Skeletal muscle tissue (tissue), 4 donors: Measurements from ENCODE around the gene DYNC1H1. TPM values are rescaled to one million over a fixed set of nuclear protein-coding genes. Genes with fewer than 3 reads are reported as not detected.

Experiments used
- H3K27ac ChIP-seq: one replicate; pipeline ENCODE4 v1.7.0; 2013; ENCODE audit warnings: mild to moderate bottlenecking, low read depth, low read length, inconsistent platforms
- H3K27me3 ChIP-seq, 3 donors: one replicate each; pipeline ENCODE4 v1.7.0; 2013; ENCODE audit warnings: low read length in 3 of 3; ENCODE audit not compliant: control insufficient read depth in 3 of 3, insufficient read depth in 3 of 3
- H3K36me3 ChIP-seq, 3 donors: one replicate each; pipeline ENCODE4 v1.7.0; 2013; ENCODE audit warnings: low read length in 3 of 3; ENCODE audit not compliant: control insufficient read depth in 3 of 3, insufficient read depth in 3 of 3
- H3K4me1 ChIP-seq, 3 donors: one replicate each; pipeline ENCODE4 v1.7.0; 2013; ENCODE audit warnings: low read length in 3 of 3, mild to moderate bottlenecking in 3 of 3; ENCODE audit not compliant: control insufficient read depth in 3 of 3, insufficient read depth in 3 of 3
- H3K4me3 ChIP-seq, 3 donors: one replicate each; pipeline ENCODE4 v1.7.0; 2013; ENCODE audit warnings: low read length in 3 of 3
- H3K9ac ChIP-seq, 3 donors: one replicate each; pipeline ENCODE4 v1.7.0; 2013; ENCODE audit warnings: low read length in 3 of 3, mild to moderate bottlenecking in 3 of 3, moderate library complexity in 2 of 3, low read depth in 1 of 3
- H3K9me3 ChIP-seq, 3 donors: one replicate each; pipeline ENCODE4 v1.7.0; 2013; ENCODE audit warnings: low read length in 3 of 3; ENCODE audit not compliant: control insufficient read depth in 3 of 3
- total RNA-seq: library from RNA; depleted of rRNA; stranded (reverse); fragments of >200 nt; gene quantifications from one replicate; pipeline ENCODE4 v1.2.3, GENCODE V29; 2014
- donor health status: Osteomylitis.

Gene DYNC1H1
- total RNA-seq, 1 donor from 2014 or later: 211 TPM

DNA sequence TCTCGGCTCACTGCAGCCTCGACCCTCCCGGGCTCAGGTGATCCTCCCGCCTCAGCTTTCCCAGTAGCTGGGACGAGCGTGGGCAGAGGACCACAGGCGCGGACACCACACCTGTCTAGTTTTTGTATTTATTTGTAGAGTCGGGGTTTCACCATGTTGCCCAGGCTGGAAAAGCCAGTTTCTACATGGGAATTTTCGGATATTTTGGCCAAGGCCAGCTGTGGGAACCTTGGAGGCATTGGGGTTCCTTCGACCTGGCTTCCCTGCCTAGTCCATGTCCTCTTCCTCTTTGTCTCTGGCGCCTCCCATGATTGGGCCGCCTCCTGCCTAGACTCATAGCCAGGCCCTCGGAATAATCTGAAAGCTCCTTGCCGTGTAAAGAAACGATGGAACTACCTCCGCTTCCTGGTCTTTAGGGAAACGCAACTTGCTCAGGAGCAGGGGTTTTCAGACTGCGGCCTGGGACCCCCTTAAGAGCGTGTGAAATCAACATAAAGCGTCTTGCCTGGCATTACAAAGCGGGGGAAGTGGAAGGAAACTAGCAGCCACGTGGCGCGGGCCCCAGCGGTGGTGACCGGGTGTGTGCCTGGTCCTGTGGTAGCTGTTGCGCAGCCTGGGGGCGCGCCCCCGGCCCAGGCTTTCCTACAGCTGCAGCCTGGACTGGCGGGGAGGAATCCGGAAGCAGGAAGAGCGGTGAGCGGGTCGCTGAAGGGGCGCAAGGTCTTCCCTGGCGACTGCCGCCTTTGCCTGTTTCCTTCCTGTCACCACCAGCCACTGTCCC is 123.8 kb downstream of the DYNC1H1 start:
- Histone ChIP-seq H3K4me1 (peaks cover 19 to 32% (median 21%) of the 10 kb centered on the region in 3 donors), H3K27ac (peak overlapping the region; percentile 96), H3K9ac (peak overlapping the region; percentile 57 to 96 (median 93)), H3K9me3 (no peaks in the 10 kb centered on the region), H3K27me3 (no peaks in the 10 kb centered on the region), H3K36me3 (peaks cover 21 to 29% (median 24%) of the 10 kb centered on the region in 3 donors), H3K4me3 (peak overlapping the region; percentile 79 to 86 (median 80))

DNA sequence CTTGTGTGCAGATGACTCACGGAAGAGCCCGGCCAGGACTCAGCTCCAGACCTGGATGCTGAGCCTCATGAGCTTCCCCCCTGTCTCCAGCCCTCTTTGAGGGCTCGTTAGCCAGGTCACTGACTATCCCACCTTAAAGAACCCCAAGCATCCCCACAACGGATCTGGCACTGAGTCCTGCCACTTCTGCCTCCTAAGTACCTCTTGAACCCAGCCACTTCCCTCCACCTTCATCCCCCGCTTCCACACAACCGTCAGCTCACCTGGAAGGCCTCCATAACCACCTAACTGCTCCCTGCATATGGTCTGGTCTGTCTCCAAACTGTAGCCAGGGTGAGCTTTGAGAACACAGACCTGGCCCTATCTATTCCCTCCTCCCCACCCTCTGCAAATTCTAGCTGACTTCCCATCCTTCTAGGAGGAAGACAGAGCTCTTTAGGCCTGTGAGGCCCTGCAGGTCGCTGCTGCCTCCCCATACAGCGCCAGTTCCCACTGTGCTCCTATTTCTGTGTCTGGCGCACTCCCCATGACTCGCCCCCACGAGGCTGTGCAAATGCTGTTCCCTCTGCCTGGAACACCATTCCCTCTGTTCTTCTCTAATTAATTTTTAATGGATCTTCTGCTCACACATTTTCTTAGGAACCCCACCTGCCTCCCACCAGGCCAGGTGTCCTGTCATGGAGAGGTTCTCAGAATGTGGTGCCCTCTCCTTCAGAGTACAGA is 125.4 kb downstream of the DYNC1H1 start:
- no peaks in the 10 kb centered on the region for H3K9me3 ChIP-seq
- H3K36me3 ChIP-seq: peaks cover 10 to 14% (median 10%) of the 10 kb centered on the region in 3 donors
- H3K27me3 ChIP-seq: no peaks in the 10 kb centered on the region
- no peak overlapping the region for H3K27ac ChIP-seq
- H3K9ac ChIP-seq: no peak overlapping the region
- peaks cover 18 to 21% (median 20%) of the 10 kb centered on the region in 3 donors for H3K4me1 ChIP-seq
- no peak overlapping the region for H3K4me3 ChIP-seq

DNA sequence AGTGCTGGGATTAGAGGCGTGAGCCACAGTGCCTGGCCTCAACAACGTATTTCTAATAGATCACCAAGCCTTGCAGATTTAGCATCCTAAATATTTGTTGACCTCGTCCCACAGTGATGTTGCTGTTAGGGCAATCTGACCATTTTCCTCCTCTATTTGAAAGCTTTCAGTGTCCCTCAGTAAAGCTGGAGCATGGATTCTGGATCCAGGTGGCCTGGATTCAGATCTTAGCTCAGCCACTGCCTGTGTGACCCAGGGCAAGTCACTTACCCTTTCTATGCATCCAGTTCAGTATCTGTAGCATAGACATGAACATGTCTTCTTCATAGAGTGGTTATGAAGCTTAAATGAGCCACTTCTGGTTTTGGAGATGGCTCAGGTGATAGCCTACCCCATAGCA is 126.3 kb downstream of the DYNC1H1 start:
- Histone ChIP-seq H3K36me3 (peaks cover under 1 to 4% (median under 1%) of the 10 kb centered on the region in 3 donors), H3K9me3 (no peaks in the 10 kb centered on the region), H3K27ac (no peak overlapping the region), H3K4me1 (peaks cover 9 to 13% (median 11%) of the 10 kb centered on the region in 3 donors), H3K9ac (no peak overlapping the region), H3K4me3 (no peak overlapping the region), H3K27me3 (no peaks in the 10 kb centered on the region)

DNA sequence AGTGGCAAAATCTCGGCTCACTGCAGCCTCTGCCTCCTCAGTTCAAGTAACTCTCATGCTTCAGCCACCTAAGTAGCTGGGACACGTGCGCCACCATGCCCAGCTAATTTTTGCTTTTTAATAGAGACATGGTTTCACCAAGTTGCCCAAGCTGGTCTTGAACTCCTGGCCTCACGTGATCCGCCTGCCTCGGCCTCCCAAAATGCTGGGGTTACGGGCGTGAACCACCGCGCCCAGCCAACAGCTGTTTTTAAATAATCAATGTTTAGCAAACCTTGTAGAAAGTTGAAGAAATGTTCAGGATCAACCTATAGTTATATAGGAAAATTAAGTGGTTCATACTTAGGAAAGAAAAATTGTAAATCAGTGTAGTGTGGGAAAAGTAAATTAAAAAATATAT is 128.4 kb downstream of the DYNC1H1 start:
- H3K4me1 ChIP-seq: peaks cover 10 to 21% (median 14%) of the 10 kb centered on the region in 3 donors
- no peaks in the 10 kb centered on the region for H3K36me3 ChIP-seq
- no peak overlapping the region for H3K9ac ChIP-seq
- no peak overlapping the region for H3K27ac ChIP-seq
- no peak overlapping the region for H3K4me3 ChIP-seq
- H3K27me3 ChIP-seq: no peaks in the 10 kb centered on the region
- H3K9me3 ChIP-seq: no peaks in the 10 kb centered on the region

DNA sequence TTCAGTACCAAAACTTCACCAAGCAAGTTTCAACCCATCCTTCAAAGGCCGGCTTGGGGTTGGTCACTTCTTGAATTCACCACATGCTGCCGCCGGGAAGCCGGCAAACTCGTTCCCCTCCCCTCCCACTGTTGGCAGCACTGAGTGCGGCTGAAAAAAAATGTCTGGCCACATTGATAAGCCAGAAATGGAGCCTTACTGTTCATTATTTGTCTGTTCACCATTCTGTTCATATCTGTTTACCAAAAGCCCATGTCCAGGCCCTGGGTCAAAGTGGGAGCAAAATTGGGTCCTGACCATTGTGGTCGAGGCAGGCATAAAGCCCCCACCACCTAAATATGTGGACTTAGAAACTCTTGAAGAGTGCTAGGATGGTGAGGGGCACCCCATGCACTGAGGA is 129.7 kb downstream of the DYNC1H1 start:
- Histone ChIP-seq H3K9me3 (no peaks in the 10 kb centered on the region), H3K27me3 (no peaks in the 10 kb centered on the region), H3K4me3 (no peak overlapping the region), H3K4me1 (peaks cover 5 to 11% (median 6%) of the 10 kb centered on the region in 3 donors), H3K36me3 (no peaks in the 10 kb centered on the region), H3K9ac (no peak overlapping the region), H3K27ac (no peak overlapping the region)

DNA sequence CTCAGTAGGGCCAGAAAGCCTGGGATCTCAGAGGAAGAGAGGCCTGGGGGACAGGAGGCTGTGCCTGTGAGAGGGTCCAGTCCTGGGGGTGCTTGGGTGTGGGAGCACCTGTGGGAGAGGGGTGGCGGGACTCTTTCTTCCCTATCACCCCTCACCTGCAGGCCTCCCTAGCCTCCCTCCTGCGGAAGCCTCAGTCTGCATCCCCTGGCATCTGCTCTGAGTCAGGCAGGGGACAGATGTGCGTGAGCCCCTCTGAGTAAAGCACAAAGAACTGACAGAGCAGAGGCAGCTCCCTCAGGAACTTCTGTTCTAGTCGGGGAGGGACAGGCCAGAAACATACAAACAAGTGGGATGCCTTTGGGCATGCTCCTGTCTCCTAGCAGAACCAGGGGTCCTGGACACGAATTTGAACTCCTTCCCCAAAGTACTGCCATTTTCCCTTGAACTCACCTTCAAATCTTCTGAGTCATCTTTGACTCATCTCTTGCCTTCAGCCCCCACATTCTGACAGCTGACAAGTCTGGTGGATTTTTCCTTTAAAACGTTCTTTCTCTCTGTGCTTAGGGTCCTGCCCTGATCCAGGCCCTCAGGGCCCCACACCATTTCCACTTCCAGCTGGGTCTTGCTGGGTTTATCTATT is 131.0 kb downstream of the DYNC1H1 start:
- Histone ChIP-seq H3K27me3 (no peaks in the 10 kb centered on the region), H3K36me3 (no peaks in the 10 kb centered on the region), H3K9ac (no peak overlapping the region), H3K27ac (no peak overlapping the region), H3K4me1 (peaks cover 5 to 11% (median 6%) of the 10 kb centered on the region in 3 donors), H3K9me3 (no peaks in the 10 kb centered on the region), H3K4me3 (no peak overlapping the region)

DNA sequence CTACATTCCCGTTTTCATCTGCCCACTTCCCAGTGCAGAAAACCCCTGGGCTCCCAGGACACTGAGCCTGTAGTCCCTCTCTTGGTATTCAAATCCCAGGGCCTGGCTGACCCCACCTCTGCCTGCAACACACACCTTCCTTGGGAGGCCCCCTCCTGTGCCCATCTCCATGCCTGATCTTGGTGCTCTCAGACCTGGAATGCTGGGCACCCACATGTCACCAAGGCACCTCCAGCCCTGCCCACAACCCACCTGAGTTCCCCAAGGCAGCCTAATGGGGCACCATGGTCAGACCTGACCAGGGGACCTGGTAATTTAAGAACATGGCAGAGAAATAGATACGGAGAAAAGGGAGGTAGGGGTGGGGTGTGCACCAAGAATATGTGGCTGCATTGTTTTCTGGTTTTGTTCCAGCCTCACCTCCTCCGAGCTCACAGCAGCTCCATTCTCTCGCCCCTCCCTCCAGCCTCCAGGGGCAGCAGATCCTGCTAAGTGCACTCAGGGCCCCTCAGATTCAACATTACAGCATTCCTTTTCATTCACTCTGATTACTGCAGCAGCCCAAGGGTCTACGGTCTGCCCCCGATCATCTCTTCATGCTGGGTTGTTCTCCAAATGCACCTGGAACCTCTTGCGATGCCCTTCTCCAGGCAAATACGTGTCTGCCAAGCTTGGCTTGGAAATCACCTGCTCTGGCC is 131.6 kb downstream of the DYNC1H1 start:
- Histone ChIP-seq H3K9me3 (no peaks in the 10 kb centered on the region), H3K4me3 (peak overlapping the region in 1 of 3 donors; percentile 49), H3K9ac (no peak overlapping the region), H3K36me3 (no peaks in the 10 kb centered on the region), H3K27me3 (no peaks in the 10 kb centered on the region), H3K4me1 (peaks cover 5 to 11% (median 6%) of the 10 kb centered on the region in 3 donors), H3K27ac (no peak overlapping the region)

DNA sequence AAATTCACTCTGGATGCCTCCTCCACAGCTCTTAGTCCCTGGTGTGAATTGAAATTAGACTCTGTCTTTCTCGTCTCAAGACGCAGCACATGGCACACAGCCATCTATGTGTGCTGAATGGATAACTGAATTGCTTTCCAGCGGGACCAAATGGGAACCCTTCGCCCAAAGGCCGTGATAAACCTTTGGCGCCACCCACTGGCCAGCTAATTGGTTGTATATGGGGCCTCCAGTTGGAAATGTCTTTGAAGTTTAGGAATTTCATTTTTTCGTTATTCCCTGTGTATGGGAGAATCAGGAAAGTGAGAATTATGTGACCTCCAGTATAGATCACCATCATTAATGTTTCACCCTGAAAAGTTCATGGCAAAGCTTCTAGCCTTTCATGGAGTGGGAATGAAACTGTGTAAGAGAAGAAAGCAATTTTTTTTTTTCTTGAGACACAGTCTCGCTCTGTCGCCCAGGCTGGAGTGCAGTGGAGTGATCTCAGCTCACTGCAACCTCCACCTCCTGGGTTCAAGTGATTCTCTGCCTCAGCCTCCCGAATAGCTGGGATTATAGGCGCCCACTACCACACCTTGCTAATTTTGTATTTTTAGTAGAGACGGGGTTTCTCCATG is 132.3 kb downstream of the DYNC1H1 start:
- no peak overlapping the region for H3K27ac ChIP-seq
- peak overlapping the region in 1 of 3 donors; percentile 49 for H3K4me3 ChIP-seq
- no peaks in the 10 kb centered on the region for H3K9me3 ChIP-seq
- no peaks in the 10 kb centered on the region for H3K27me3 ChIP-seq
- H3K9ac ChIP-seq: peak overlapping the region in 1 of 3 donors; percentile 16
- H3K36me3 ChIP-seq: no peaks in the 10 kb centered on the region
- peaks cover 5 to 11% (median 6%) of the 10 kb centered on the region in 3 donors for H3K4me1 ChIP-seq

DNA sequence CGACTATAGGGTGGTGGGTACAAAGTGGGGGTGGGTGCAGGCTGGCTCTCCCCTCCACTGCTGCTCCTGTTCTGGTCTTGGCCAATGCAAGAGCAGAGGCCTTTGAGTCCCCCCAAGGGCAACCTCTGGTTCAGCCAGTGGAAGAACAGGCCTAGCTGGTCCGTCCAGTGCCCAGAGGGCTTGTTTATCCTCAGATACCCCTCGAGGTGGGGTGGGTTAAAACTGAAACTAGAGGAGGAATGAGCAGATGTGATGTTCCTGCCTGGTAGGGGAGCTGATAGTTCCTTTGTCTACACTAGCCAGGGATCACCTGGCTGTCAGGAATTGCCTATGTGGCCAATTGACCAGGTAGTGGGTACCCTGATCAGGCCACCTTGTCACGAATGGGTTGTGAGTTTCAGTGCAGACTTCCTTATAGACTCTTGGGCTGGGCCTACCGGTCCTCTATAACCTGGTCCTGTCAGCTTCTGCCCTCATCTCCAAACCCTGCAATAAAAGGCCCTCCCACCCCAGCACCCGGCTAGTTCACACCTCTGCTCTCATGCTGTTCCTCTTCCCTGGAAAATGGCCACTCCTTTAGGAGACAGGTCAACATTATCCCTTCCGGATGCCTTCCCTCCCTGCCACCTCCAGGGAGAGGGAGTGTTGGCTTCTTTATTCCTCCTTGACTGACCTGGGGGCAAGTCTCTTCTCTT is 133.2 kb downstream of the DYNC1H1 start:
- H3K27ac ChIP-seq: no peak overlapping the region

More for the DNA sequence above, 133.2 kb downstream of the DYNC1H1 start:
- no peaks in the 10 kb centered on the region for H3K9me3 ChIP-seq
- H3K4me1 ChIP-seq: peaks cover 5 to 11% (median 6%) of the 10 kb centered on the region in 3 donors
- H3K4me3 ChIP-seq: no peak overlapping the region
- peak overlapping the region in 1 of 3 donors; percentile 16 for H3K9ac ChIP-seq
- H3K27me3 ChIP-seq: no peaks in the 10 kb centered on the region
- no peaks in the 10 kb centered on the region for H3K36me3 ChIP-seq
